EH (cell line): Measurements from ENCODE around the gene PCGF2.
"Not testable (repeated sequence)": the region's sequence is repeated elsewhere in the genome, so short reads cannot be mapped to it uniquely, and the experiment has no call there.

Source experiments
- DNase-seq: peaks from one replicate; pipeline ENCODE4 v3.0.0-alpha.2; 2015; ENCODE audit warnings: low read depth

PCGF2 gene

GRCh38 chr17:38735161-38735997 lies 12.8 kb downstream of the PCGF2 start:
- DNase-seq = peak; percentile 52

GRCh38 chr17:38733982-38734973 lies 13.9 kb downstream of the PCGF2 start:
- no peak for DNase-seq

- DNase-seq = no peak
Observed at GRCh38 chr17:38733282-38733981, 14.7 kb downstream of the PCGF2 start.

- DNase-seq = no peak
Observed at GRCh38 chr17:38732376-38733281, 15.5 kb downstream of the PCGF2 start.

GRCh38 chr17:38731526-38732294 lies 16.4 kb downstream of the PCGF2 start:
- DNase-seq = peak; percentile 29

- peak; percentile 78 for DNase-seq
Observed at GRCh38 chr17:38730526-38731379, 17.4 kb downstream of the PCGF2 start.

- DNase-seq = peak; percentile 89
Observed at GRCh38 chr17:38729886-38730525, 18.1 kb downstream of the PCGF2 start, which contains the start of gene CISD3. CISD3 (plus strand) TSS chr17:38730341; CDS start chr17:38730359, 18 bp downstream.

- DNase-seq = no peak
Observed at GRCh38 chr17:38729368-38729885, 18.7 kb downstream of the PCGF2 start.

GRCh38 chr17:38728290-38728831 lies 19.8 kb downstream of the PCGF2 start:
- no peak for DNase-seq

GRCh38 chr17:38727736-38728135 lies 20.4 kb downstream of the PCGF2 start:
- no peak for DNase-seq

GRCh38 chr17:38726145-38726544 lies 22.0 kb downstream of the PCGF2 start:
- not testable (repeated sequence) for DNase-seq

- DNase-seq = no peak
Observed at GRCh38 chr17:38725066-38725465, 23.1 kb downstream of the PCGF2 start.

GRCh38 chr17:38724337-38724988 lies 23.7 kb downstream of the PCGF2 start:
- DNase-seq = no peak

- no peak for DNase-seq
Observed at GRCh38 chr17:38721802-38722201, 26.3 kb downstream of the PCGF2 start.

- DNase-seq = no peak
Observed at GRCh38 chr17:38720941-38721340, 27.2 kb downstream of the PCGF2 start.

- DNase-seq = no peak
Observed at GRCh38 chr17:38719943-38720641, 28.0 kb downstream of the PCGF2 start.
